ENCODE results near the gene LILRA5. TPM values are rescaled to one million over a fixed set of nuclear protein-coding genes. Genes with fewer than 3 reads are reported as not detected.
"Not testable (repeated sequence)": the region's sequence is repeated elsewhere in the genome, so short reads cannot be mapped to it uniquely, and the experiment has no call there.

The LILRA5 gene
- total RNA-seq, 3 donors from 2014 or later: not detected

GRCh38 chr19:54280441-54280840, 32.5 kb downstream of the LILRA5 start:
- H3K36me3 Mint-ChIP-seq (ENCODE audit: insufficient read depth); H3K9me3 Mint-ChIP-seq; H3K4me1 Mint-ChIP-seq (ENCODE audit: low read depth); H3K4me3 Mint-ChIP-seq; DNase-seq; ATAC-seq: not testable (repeated sequence)
- H3K27me3 Mint-ChIP-seq (ENCODE audit: low read depth): peaks cover 43% of the 10 kb centered on the region

- H3K27me3 Mint-ChIP-seq (ENCODE audit: low read depth): peaks cover 45% of the 10 kb centered on the region
- H3K4me3 Mint-ChIP-seq; H3K4me1 Mint-ChIP-seq (ENCODE audit: low read depth); ATAC-seq; H3K36me3 Mint-ChIP-seq (ENCODE audit: insufficient read depth); H3K9me3 Mint-ChIP-seq; DNase-seq: not testable (repeated sequence)
Measured at GRCh38 chr19:54280025-54280424, 32.9 kb downstream of the LILRA5 start.

GRCh38 chr19:54279406-54279962, 33.5 kb downstream of the LILRA5 start:
- Mint-ChIP-seq H3K27me3 (ENCODE audit: low read depth) (peaks cover 47% of the 10 kb centered on the region), H3K4me1 (ENCODE audit: low read depth) (peaks cover 2% of the 10 kb centered on the region), H3K36me3 (ENCODE audit: insufficient read depth) (no peaks in the 10 kb centered on the region), H3K4me3 (no peak overlapping the region), H3K9me3 (no peaks in the 10 kb centered on the region)
- no peak for ATAC-seq
- DNase-seq: no peak

- DNase-seq; H3K4me1 Mint-ChIP-seq (ENCODE audit: low read depth); H3K9me3 Mint-ChIP-seq; ATAC-seq; H3K36me3 Mint-ChIP-seq (ENCODE audit: insufficient read depth); H3K4me3 Mint-ChIP-seq: not testable (repeated sequence)
- peaks cover 50% of the 10 kb centered on the region for H3K27me3 Mint-ChIP-seq (ENCODE audit: low read depth)
Measured at GRCh38 chr19:54278571-54279195, 34.3 kb downstream of the LILRA5 start.

GRCh38 chr19:54278056-54278455, 34.9 kb downstream of the LILRA5 start:
- not testable (repeated sequence) for DNase-seq; H3K4me3 Mint-ChIP-seq; H3K36me3 Mint-ChIP-seq (ENCODE audit: insufficient read depth); ATAC-seq; H3K9me3 Mint-ChIP-seq; H3K4me1 Mint-ChIP-seq (ENCODE audit: low read depth)
- peaks cover 52% of the 10 kb centered on the region for H3K27me3 Mint-ChIP-seq (ENCODE audit: low read depth)

GRCh38 chr19:54277111-54277615, 35.8 kb downstream of the LILRA5 start:
- H3K9me3 Mint-ChIP-seq; H3K4me1 Mint-ChIP-seq (ENCODE audit: low read depth); ATAC-seq; H3K36me3 Mint-ChIP-seq (ENCODE audit: insufficient read depth); DNase-seq; H3K4me3 Mint-ChIP-seq: not testable (repeated sequence)
- peaks cover 55% of the 10 kb centered on the region for H3K27me3 Mint-ChIP-seq (ENCODE audit: low read depth)

GRCh38 chr19:54275951-54276350, 37.0 kb downstream of the LILRA5 start:
- Mint-ChIP-seq H3K27me3 (ENCODE audit: low read depth) (peaks cover 50% of the 10 kb centered on the region), H3K4me3 (no peak overlapping the region), H3K4me1 (ENCODE audit: low read depth) (peaks cover 3% of the 10 kb centered on the region), H3K36me3 (ENCODE audit: insufficient read depth) (no peaks in the 10 kb centered on the region), H3K9me3 (no peaks in the 10 kb centered on the region)
- DNase-seq (no peak), ATAC-seq (no peak)

- not testable (repeated sequence) for H3K36me3 Mint-ChIP-seq (ENCODE audit: insufficient read depth); H3K4me3 Mint-ChIP-seq; H3K4me1 Mint-ChIP-seq (ENCODE audit: low read depth); ATAC-seq; H3K9me3 Mint-ChIP-seq; DNase-seq
- peaks cover 39% of the 10 kb centered on the region for H3K27me3 Mint-ChIP-seq (ENCODE audit: low read depth)
Measured at GRCh38 chr19:54274516-54274915, 38.5 kb downstream of the LILRA5 start.

GRCh38 chr19:54273821-54274220, 39.1 kb downstream of the LILRA5 start:
- H3K36me3 Mint-ChIP-seq (ENCODE audit: insufficient read depth): no peaks in the 10 kb centered on the region
- DNase-seq: no peak
- H3K9me3 Mint-ChIP-seq: no peaks in the 10 kb centered on the region
- peaks cover 3% of the 10 kb centered on the region for H3K4me1 Mint-ChIP-seq (ENCODE audit: low read depth)
- no peak for ATAC-seq
- H3K27me3 Mint-ChIP-seq (ENCODE audit: low read depth): peaks cover 41% of the 10 kb centered on the region
- no peak overlapping the region for H3K4me3 Mint-ChIP-seq

GRCh38 chr19:54272181-54272580, 40.8 kb downstream of the LILRA5 start:
- not testable (repeated sequence) for H3K4me1 Mint-ChIP-seq (ENCODE audit: low read depth); H3K4me3 Mint-ChIP-seq; H3K36me3 Mint-ChIP-seq (ENCODE audit: insufficient read depth); ATAC-seq; H3K9me3 Mint-ChIP-seq; DNase-seq
- H3K27me3 Mint-ChIP-seq (ENCODE audit: low read depth): peaks cover 42% of the 10 kb centered on the region

GRCh38 chr19:54271587-54271986, 41.4 kb downstream of the LILRA5 start:
- H3K4me3 Mint-ChIP-seq; ATAC-seq; H3K4me1 Mint-ChIP-seq (ENCODE audit: low read depth); H3K36me3 Mint-ChIP-seq (ENCODE audit: insufficient read depth); H3K9me3 Mint-ChIP-seq; DNase-seq: not testable (repeated sequence)
- peaks cover 38% of the 10 kb centered on the region for H3K27me3 Mint-ChIP-seq (ENCODE audit: low read depth)

- Mint-ChIP-seq H3K4me3 (no peak overlapping the region), H3K27me3 (ENCODE audit: low read depth) (peaks cover 38% of the 10 kb centered on the region), H3K9me3 (no peaks in the 10 kb centered on the region), H3K36me3 (ENCODE audit: insufficient read depth) (no peaks in the 10 kb centered on the region), H3K4me1 (ENCODE audit: low read depth) (peaks cover 3% of the 10 kb centered on the region)
- DNase-seq: no peak
- ATAC-seq: no peak
Measured at GRCh38 chr19:54271106-54271505, 41.9 kb downstream of the LILRA5 start.

GRCh38 chr19:54268936-54269335, 44.0 kb downstream of the LILRA5 start:
- ATAC-seq (no peak), DNase-seq (no peak)
- H3K36me3 Mint-ChIP-seq (ENCODE audit: insufficient read depth): no peaks in the 10 kb centered on the region
- H3K9me3 Mint-ChIP-seq: no peaks in the 10 kb centered on the region
- H3K27me3 Mint-ChIP-seq (ENCODE audit: low read depth): peaks cover 31% of the 10 kb centered on the region
- peaks cover under 1% of the 10 kb centered on the region for H3K4me1 Mint-ChIP-seq (ENCODE audit: low read depth)
- H3K4me3 Mint-ChIP-seq: no peak overlapping the region

- DNase-seq: peak; percentile 55
- no peak overlapping the region for H3K4me3 Mint-ChIP-seq
- no peaks in the 10 kb centered on the region for H3K36me3 Mint-ChIP-seq (ENCODE audit: insufficient read depth)
- no peaks in the 10 kb centered on the region for H3K9me3 Mint-ChIP-seq
- H3K4me1 Mint-ChIP-seq (ENCODE audit: low read depth): no peaks in the 10 kb centered on the region
- H3K27me3 Mint-ChIP-seq (ENCODE audit: low read depth): peaks cover 15% of the 10 kb centered on the region
- ATAC-seq: peak; percentile 65 to 71
Measured at GRCh38 chr19:54266133-54266532, 46.8 kb downstream of the LILRA5 start.

GRCh38 chr19:54262470-54262869, 50.5 kb downstream of the LILRA5 start:
- no peak for ATAC-seq
- H3K36me3 Mint-ChIP-seq (ENCODE audit: insufficient read depth): no peaks in the 10 kb centered on the region
- H3K4me1 Mint-ChIP-seq (ENCODE audit: low read depth): no peaks in the 10 kb centered on the region

More at GRCh38 chr19:54262470-54262869, 50.5 kb downstream of the LILRA5 start:
- no peak for DNase-seq
- Mint-ChIP-seq H3K4me3 (no peak overlapping the region), H3K27me3 (ENCODE audit: low read depth) (peaks cover 4% of the 10 kb centered on the region), H3K9me3 (no peaks in the 10 kb centered on the region)
